ENCODE measurements around the gene LPP. TPM values are rescaled to one million over a fixed set of nuclear protein-coding genes. Genes with fewer than 3 reads are reported as not detected.

LPP gene
- total RNA-seq, 4 donors from 2014 or later = 183 to 293 (median 242) TPM

GRCh38 chr3:188135271-188135670 lies 18.7 kb upstream of the LPP start:
- peak overlapping the region in 2 of 4 donors; percentile 4 to 63 for H3K27ac ChIP-seq
- H3K27me3 ChIP-seq = no peaks in the 10 kb centered on the region
- no peak for DNase-seq (ENCODE audit: low spot score in 2 of 2)
- 36 to 44% methylated on average over 5 of the region's 5 CpGs for WGBS, 2 donors
- no peaks in the 10 kb centered on the region for H3K36me3 ChIP-seq
- H3K4me1 ChIP-seq = peaks cover 0 to 8% (median 4%) of the 10 kb centered on the region in 4 donors
- TF ChIP-seq EP300 (IDR thresholded peaks at IDR 0.05) = no peak
- TF ChIP-seq, protein P1, sequence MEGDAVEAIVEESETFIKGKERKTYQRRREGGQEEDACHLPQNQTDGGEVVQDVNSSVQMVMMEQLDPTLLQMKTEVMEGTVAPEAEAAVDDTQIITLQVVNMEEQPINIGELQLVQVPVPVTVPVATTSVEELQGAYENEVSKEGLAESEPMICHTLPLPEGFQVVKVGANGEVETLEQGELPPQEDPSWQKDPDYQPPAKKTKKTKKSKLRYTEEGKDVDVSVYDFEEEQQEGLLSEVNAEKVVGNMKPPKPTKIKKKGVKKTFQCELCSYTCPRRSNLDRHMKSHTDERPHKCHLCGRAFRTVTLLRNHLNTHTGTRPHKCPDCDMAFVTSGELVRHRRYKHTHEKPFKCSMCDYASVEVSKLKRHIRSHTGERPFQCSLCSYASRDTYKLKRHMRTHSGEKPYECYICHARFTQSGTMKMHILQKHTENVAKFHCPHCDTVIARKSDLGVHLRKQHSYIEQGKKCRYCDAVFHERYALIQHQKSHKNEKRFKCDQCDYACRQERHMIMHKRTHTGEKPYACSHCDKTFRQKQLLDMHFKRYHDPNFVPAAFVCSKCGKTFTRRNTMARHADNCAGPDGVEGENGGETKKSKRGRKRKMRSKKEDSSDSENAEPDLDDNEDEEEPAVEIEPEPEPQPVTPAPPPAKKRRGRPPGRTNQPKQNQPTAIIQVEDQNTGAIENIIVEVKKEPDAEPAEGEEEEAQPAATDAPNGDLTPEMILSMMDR (IDR thresholded peaks at IDR 0.05) = no peak
- no peak for TF ChIP-seq POLR2A (IDR thresholded peaks at IDR 0.05)
- no peaks in the 10 kb centered on the region for H3K9me3 ChIP-seq
- H3K4me3 ChIP-seq = no peak overlapping the region

- WGBS, 2 donors = 29 to 49% methylated on average over 1 of the region's 1 CpG
- no peak overlapping the region for H3K4me3 ChIP-seq
- TF ChIP-seq, protein P1 (IDR thresholded peaks at IDR 0.05) = no peak
- TF ChIP-seq POLR2A (IDR thresholded peaks at IDR 0.05) (no peak), EP300 (IDR thresholded peaks at IDR 0.05) (no peak)
- H3K27ac ChIP-seq = no peak overlapping the region
- no peaks in the 10 kb centered on the region for H3K36me3 ChIP-seq
- H3K27me3 ChIP-seq = no peaks in the 10 kb centered on the region
- no peaks in the 10 kb centered on the region for H3K9me3 ChIP-seq
- peaks cover 0 to 8% (median 4%) of the 10 kb centered on the region in 4 donors for H3K4me1 ChIP-seq
- DNase-seq (ENCODE audit: low spot score in 2 of 2) = no peak
These were observed 16.9 kb upstream of the LPP start for GRCh38 chr3:188137051-188137450.

DNA sequence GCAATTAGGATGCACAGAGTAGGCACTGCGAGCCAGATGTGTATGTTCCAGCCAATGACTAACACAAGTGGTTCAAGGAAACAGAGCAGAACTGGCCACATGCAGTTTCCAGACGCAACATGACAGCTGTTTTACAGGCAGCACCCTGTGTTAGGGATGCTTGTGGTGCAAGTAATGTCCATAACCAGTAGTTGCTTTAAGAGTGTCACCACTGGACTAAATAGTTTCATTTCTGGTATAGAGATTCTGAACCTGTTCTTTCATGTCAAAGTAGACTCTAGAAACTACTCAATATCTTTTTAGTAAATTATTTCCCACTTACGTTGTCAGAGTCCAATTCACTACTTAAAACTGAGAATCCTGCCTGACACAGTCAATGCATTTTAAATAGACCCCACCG lies 14.5 kb upstream of the LPP start:
- no peaks in the 10 kb centered on the region for H3K36me3 ChIP-seq
- DNase-seq (ENCODE audit: low spot score in 2 of 2) = no peak
- TF ChIP-seq POLR2A (IDR thresholded peaks at IDR 0.05) (no peak), EP300 (IDR thresholded peaks at IDR 0.05) (no peak)
- TF ChIP-seq, protein P1 (IDR thresholded peaks at IDR 0.05) = no peak
- no peaks in the 10 kb centered on the region for H3K9me3 ChIP-seq
- H3K4me1 ChIP-seq = peaks cover 0 to 8% (median 4%) of the 10 kb centered on the region in 4 donors
- no peak overlapping the region for H3K4me3 ChIP-seq
- H3K27ac ChIP-seq = no peak overlapping the region
- WGBS, 2 donors = 91 to 93% methylated on average over 4 of the region's 4 CpGs
- no peaks in the 10 kb centered on the region for H3K27me3 ChIP-seq

- Histone ChIP-seq H3K4me1 (no peaks in the 10 kb centered on the region), H3K36me3 (no peaks in the 10 kb centered on the region), H3K9me3 (no peaks in the 10 kb centered on the region), H3K27me3 (no peaks in the 10 kb centered on the region), H3K27ac (no peak overlapping the region), H3K4me3 (no peak overlapping the region)
- DNase-seq (ENCODE audit: low spot score in 2 of 2) = no peak
- no peak for TF ChIP-seq EP300 (IDR thresholded peaks at IDR 0.05)
- no peak for TF ChIP-seq POLR2A (IDR thresholded peaks at IDR 0.05)
- TF ChIP-seq, protein P1 (IDR thresholded peaks at IDR 0.05) = no peak
- WGBS, 2 donors = 89 to 95% methylated on average over 2 of the region's 2 CpGs
These were observed 7.7 kb upstream of the LPP start for GRCh38 chr3:188146219-188146618.

GRCh38 chr3:188147782-188148181 lies 6.2 kb upstream of the LPP start:
- TF ChIP-seq EP300 (IDR thresholded peaks at IDR 0.05) = no peak
- TF ChIP-seq, protein P1 (IDR thresholded peaks at IDR 0.05) = no peak
- no peak for TF ChIP-seq POLR2A (IDR thresholded peaks at IDR 0.05)
- Histone ChIP-seq H3K27me3 (no peaks in the 10 kb centered on the region), H3K4me3 (no peak overlapping the region), H3K27ac (no peak overlapping the region), H3K4me1 (peaks cover 0 to 12% (median 3%) of the 10 kb centered on the region in 4 donors), H3K9me3 (no peaks in the 10 kb centered on the region), H3K36me3 (no peaks in the 10 kb centered on the region)
- DNase-seq (ENCODE audit: low spot score in 2 of 2) = no peak
- WGBS, 2 donors = 77 to 79% methylated on average over 3 of the region's 3 CpGs

All from tibial nerve (tissue), 4 donors.